GM18868 (cell line): Measurements from ENCODE around the gene CFAP65.

Experiments
- ATAC-seq: cut with Tn5 transposase; IDR thresholded peaks from one replicate; pipeline ENCODE4 v1.9.1; 2021; ENCODE audit warnings: mild to moderate bottlenecking, moderate library complexity; ENCODE audit not compliant: unreplicated experiment

CFAP65 gene

DNA sequence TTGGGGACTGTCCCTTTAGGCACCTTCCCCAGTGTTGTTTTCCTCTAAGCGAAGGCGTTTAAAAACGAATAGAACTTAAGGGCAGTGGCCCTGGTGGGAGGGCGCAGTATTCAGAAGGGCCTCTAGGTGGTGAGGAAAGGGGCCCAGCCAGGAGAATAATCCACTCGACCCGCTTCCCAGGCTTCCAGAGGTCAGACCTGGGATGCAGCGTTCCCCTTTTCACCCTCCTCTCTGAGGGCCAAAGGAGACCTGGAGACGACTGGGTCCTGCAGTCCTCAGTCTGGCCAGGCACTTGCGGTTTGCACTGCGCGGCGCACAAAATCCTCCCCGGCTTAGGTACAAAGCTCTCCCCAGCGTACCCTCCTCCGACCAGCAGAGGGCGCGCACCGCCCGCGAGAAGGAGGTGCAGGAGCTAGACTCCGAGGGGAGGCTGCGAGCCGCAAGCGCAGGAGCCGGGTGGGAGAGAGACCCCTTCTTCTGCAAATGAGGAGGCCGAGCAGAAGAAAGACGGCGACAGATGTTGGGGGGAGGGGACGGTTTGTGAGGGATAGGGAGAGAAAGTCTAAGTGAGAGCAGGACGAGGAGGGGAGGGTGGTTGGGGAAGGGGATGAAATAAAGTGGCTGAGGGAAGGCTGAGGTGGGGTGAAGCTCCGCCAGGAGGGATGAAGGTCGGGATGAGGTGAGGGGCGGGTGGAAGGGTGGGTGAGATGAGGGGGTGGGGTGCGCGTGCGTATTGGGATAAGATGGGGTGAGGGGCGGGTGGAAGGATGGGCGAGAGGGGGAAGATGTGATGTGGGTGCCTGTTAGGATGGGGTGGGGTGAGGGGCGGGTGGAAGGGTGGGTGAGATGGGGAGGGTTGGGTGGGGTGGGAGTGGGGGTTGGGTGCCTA, 61.2 kb downstream of the CFAP65 start:
- ATAC-seq = peak; percentile 90

GRCh38 chr2:218975060-218975777, 66.1 kb downstream of the CFAP65 start:
- no peak for ATAC-seq

DNA sequence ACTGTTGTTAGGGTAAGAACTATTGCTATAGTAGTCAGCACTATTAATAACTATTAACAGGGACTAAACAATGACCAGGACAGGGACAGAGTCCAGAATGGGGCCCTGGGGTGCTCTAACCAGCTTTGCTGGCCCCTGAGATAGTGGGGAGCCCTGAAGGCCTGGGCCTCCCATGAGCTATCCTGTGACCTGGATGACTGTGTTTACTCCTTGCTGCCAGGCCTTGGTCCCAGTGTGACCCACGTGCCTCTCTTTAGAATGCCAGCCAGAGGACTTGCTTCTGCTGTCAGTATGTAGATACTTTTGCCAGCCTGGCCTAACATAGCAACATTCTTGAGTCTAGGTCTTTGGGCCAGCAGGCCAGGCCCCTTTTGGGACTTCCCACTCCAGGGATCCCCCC, 70.4 kb downstream of the CFAP65 start:
- no peak for ATAC-seq

- no peak for ATAC-seq
These were observed 77.1 kb downstream of the CFAP65 start for GRCh38 chr2:218964041-218964771.

DNA sequence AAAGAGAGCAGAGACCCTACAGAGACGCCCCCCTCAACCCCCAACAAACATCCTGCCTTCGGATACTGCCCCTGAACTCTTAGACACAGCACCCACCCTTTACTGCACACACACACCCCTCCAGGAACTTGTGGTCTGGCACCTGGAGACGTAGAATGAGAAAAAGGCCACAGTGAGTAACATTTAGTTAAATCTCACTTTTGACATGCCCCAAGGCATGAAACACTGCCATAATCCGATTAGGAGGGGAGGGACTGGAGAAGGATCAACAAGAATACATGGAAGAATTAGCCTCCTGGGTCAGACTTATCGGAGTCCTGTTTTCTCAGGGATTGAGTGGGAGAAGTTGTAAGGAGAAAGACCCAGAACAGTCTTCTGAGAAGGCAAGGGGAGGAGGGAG, 77.7 kb downstream of the CFAP65 start:
- no peak for ATAC-seq

GRCh38 chr2:218962859-218963492, 78.3 kb downstream of the CFAP65 start:
- no peak for ATAC-seq

GRCh38 chr2:218961651-218962570, 79.4 kb downstream of the CFAP65 start:
- ATAC-seq = no peak

DNA sequence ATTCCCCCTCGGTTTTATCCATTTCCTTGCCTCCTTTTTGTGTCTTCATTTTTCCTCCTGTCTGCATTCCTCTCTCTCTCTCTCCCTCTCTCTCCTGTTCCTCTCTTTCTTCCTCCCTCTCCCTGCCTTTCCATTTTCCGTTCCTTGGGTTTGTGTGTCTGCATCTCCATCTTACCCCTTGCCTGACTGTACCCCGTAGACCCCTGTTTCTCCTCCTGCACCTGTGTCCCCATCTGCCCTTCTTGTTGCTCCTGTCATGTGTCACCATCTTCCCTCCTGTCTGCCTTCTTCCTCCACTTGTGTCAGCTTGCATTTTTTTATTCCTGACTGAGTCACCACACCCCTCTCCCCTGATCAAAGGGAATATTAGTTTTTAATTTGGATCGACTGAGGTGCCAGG, 80.1 kb downstream of the CFAP65 start:
- no peak for ATAC-seq

- no peak for ATAC-seq
These were observed 80.8 kb downstream of the CFAP65 start for GRCh38 chr2:218960309-218961165.

GRCh38 chr2:218959761-218960308, 81.5 kb downstream of the CFAP65 start:
- no peak for ATAC-seq

DNA sequence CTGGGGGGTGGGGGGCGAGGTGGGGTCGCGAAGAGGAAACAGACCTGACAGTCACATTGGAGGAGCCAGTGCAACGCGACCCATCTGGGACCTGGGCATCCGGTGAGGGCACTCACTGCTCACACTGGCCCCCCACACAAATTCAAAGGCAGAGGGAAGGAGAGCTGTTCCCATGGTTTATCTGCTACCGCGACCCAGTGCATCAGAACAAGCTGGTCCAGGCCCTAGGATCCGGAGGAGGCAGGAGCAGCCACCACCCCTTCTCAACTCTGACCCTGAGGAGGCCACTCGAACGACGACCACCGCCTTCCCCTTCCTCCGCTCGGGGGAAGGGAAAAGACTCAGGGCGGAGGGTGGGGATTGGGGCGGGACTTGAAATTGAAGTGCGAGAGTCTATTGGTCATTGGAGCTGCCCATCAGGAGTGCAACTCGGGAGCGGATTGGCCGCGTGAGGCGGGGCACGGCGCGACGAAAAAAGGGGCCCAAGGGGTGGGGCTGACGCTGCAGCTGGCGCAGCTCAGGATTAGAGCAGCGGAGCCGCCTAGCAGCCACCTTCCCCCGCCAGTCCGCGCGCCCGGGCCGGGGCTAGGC, 82.1 kb downstream of the CFAP65 start, which contains the start of gene CDK5R2:
Gene CDK5R2 (plus strand): TSS at position 526 of the 591 bp plus-strand sequence. CDS start 155 bp downstream, outside the sequence.
- peak; percentile 99 for ATAC-seq

- no peak for ATAC-seq
These were observed 83.0 kb downstream of the CFAP65 start for GRCh38 chr2:218958276-218958675.

DNA sequence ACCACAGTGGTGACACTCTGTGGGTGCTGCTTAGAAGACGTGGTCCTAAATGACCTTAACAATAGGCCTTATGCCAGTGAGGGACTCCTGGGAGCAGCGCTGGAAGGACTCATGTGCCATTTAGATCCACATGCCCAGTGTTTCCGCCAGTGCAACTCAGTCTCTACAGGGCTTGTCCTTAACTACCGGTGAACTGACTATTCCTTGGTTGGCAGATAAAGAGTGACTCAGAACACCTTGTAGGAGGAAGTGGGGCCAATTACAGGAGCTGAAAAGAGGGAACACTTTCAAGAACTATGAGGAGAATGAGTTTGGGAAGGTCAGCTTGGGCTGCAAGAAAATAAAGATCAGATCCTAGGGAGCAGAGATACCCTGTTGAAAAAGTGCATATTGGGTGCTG, 83.6 kb downstream of the CFAP65 start:
- no peak for ATAC-seq

DNA sequence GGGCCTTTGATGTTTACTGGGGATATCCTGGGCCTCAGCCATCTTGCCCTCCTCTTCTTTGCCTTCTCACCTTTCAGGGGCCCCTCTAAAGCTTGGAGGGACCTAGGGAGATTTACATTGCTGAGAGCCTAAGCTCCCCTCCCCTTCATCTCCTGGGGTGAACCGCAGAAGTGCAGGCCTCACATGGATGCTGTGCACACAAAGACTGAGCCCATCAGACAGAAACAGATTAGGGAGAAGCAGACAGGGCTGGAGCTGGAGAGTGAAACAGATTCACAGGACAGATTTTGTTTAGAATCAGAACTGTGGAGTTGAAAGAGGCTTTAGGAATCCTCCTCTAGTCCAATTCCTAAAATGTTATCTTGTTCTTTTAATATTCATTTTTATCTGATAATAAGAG, 85.3 kb downstream of the CFAP65 start:
- ATAC-seq = no peak

DNA sequence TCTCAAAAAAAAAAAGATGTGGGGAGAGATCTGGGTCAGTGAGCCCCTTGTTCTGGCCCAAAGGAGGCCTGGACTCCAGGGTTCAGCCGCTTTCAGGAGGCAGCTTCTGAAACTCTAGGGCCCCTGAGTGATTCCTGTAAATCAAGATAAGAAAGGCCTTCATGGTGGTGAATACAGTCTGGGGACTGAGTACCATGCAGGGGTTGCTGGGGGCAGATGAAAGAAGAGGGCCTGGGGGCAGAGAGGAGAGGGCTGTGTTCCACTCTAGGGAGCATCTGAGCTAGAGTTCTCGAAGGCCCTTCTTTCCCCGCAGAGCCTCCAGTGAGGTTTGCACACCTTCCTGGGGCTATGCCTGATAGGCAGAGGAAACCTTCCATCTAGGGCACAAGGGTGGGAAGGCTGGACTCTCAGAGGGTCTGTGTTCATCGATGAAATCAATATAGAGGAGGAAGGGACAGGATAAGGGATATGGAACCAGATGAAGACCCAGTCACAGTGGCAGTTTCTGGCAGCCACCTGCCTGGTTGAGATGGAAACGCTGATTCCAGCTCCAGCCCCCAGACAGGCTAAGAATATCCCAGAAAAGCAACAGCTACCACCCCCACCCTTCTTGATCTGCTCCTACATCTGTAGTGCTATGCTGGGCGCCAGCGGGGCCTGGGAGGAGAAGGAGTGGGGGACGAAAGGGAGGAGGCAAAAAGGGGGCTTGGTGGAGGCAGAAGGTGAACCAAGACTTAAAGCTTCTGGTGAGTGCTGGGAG, 86.6 kb downstream of the CFAP65 start:
- ATAC-seq = no peak

- ATAC-seq = no peak
These were observed 87.9 kb downstream of the CFAP65 start for GRCh38 chr2:218953366-218953954.
